HG03045 (cell line): Measurements from ENCODE around the gene ROPN1.
"Not testable (repeated sequence)": the region's sequence is repeated elsewhere in the genome, so short reads cannot be mapped to it uniquely, and the experiment has no call there.

Experiments
- ATAC-seq: cut with Tn5 transposase; IDR thresholded peaks from one replicate; pipeline ENCODE4 v1.9.1; 2021; ENCODE audit warnings: mild to moderate bottlenecking, moderate library complexity; ENCODE audit not compliant: unreplicated experiment

Gene ROPN1

DNA sequence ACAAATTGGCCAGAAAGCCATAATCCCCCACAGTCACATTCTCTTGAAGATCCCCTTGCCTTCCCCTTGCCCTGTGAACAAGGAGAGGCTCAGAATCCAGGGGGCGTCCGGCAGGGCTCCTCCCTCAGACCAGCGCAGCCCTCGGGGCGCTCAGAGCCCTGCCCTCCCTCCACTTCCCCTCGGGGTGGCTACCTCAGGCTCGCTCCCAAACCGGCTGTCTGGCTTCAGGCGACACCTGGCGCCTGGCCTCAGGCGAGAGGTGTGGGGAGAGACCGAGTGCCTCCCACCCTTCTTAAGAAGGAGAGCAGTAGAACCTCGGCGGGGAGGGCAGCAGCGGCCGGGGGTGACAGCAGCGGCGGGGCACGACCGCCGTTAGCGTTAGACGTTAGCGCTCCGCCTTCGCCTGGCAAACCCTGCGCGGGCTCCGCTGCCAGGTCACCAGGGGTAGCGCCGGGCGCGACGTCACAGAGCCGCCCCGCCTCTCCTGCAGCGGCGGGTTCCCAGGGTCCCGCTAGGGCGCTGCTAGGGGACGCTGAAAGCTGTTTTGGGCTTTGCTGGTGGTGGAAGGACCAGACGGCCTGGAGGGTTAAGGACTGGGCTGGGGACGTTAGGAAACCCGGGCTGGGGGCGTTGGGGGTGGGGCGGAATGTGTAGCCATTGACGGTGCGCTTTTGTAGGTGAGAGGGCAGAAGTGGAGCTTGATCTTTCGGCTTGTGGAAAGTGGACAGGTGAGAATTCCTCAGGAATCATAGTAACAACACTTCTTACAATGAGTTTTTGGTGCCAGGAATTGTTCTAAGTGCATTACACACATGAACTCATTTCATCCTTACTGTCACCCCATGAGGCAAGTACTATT, at the start of gene ROPN1:
ROPN1 (minus strand) TSS at position 395 of the 859 bp plus-strand sequence. CDS start 11,643 bp downstream, outside the sequence.
- not testable (repeated sequence) for ATAC-seq

DNA sequence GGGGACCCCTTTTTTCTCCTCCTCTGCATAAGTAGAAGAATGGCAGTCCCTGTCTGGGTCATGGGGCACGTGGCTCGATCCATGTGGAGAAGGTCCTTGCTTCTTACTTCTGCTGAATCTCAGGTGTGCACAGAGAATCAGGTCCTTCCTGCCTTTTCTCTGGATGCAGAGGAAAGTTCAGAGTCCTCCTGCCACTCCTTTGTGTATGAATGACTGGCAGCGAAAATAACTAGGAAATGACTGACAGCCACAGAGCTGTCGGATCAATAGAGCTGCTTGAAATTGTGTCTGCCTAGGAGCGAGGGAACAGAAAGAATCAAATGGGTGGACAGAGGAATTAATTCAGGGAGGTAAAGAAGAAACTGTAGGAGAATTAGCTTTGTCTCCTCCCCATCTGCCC, 49.6 kb upstream of the ROPN1 start:
- no peak for ATAC-seq

DNA sequence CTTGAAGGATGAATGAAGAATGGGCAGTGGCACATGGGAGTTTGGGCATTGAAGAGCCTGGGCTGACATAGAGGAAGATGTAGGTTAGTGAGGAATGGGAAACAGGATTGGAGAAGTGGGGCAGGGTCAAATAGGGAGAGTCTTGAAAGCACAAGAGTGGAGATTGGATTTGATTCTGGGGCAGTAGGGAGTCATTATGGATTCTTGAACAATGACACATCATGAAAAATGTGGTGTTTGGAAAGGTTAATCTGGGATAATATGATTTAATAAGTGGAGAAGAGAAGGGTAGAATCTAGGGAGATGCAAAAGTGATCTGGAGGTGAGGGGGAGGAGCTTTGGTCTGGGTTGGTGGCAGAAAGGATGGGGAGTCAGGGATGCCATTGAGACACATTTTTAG, 45.4 kb upstream of the ROPN1 start:
- ATAC-seq, result no peak

DNA sequence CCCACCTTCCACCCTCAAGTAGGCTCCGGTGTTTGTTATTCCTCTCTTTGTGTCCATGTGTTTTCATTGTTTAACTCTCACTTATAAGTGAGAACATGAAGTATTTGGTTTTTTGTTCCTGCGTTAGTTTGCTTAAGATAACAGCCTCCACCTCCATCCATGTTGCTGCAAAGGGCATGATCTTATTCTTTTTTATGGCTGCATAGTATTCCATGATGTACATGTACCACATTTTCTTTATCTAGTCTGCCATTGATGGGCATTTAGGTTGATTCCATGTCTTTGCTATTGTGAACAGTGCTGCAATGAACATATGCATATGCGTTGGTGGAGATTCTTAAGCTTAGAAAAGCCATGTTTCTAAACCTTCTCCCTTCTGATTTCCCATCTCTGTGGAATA, 44.3 kb upstream of the ROPN1 start:
- ATAC-seq, result not testable (repeated sequence)

DNA sequence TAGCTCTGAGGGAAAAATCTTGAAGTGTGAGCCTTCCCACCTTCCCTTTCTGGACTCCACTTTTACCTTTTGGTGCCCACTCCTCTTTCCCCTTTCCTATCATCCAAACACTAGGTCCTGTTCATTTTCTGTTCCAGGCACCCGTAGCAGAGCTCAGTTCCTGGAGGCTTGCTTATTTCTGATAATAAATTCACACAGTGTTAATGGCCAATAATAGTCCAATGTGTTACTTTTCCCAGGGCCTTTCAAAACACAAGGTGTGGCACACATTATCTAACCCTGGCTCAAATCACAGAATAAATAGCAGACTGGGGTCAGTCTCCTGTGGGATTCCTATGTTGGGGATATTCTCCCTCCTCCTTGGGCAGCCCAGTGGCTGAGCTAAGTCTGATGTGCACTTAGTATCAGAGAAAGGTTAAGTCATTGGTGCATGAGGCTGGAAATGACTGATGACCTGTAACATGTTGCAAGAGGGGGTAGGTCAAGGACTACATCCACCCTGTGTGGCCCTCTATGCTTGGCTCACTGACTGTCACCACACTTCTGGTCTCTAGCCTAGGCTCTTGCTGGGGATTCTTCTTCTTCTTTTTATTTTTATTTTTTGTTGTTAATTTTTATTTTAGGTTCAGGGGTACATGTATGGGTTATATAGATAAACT, 43.7 kb upstream of the ROPN1 start:
- ATAC-seq, result no peak

DNA sequence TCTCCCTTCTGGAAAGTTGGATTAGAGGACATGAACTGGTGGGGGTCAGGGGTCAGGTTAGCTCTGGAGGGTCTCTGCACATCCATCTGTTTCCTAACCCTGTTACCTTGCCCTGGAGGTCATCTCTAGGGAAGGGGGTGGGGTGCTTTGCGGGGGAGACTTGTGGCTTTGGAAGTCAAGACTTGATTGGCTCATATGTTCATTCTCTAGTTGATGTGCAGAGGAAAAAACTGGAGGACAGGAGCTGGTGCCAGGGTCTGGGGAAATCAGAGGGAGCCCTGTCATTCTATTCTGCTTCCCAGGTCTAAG, 42.9 kb upstream of the ROPN1 start:
- ATAC-seq, result no peak

DNA sequence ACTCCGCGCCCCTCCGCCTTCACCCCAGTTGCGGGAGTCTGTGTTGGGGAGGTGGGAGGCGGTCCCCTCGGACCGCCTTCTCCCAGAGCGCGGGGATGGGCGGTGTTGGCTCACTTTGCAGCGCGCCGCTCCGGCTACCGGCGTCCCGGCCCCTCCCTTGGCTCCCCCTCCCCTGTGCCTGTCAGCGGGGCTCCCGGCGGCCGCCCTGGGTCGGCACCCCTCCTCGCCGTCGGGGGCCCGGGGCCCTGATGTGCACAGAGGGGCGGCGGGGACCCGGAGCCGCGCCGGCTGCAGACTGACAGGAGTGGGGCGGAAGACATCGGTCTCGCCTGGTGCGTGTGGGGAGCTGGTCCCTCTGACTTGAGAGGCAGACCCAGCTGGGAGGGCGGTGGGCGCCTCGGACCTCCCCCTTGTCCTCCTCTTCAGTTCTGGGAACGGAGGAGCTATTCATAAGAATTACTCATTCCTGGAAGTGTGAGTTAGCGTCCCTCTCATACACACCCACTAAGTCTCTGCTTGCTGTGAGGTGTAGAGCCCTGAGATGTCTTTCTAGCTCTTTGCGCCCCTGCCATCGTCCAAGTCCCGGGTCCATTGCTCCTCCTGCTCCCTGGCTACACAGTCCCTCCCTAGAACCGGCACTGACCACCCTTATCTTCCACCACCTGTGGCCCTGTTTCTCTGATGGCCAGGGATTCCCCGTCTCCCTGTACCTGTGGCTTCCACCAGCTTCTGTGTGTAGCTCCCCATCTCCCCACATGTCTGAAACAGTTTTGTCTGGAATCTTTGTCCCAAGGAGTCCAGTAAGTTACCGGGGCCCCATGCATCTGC, 42.3 kb upstream of the ROPN1 start:
- no peak for ATAC-seq

DNA sequence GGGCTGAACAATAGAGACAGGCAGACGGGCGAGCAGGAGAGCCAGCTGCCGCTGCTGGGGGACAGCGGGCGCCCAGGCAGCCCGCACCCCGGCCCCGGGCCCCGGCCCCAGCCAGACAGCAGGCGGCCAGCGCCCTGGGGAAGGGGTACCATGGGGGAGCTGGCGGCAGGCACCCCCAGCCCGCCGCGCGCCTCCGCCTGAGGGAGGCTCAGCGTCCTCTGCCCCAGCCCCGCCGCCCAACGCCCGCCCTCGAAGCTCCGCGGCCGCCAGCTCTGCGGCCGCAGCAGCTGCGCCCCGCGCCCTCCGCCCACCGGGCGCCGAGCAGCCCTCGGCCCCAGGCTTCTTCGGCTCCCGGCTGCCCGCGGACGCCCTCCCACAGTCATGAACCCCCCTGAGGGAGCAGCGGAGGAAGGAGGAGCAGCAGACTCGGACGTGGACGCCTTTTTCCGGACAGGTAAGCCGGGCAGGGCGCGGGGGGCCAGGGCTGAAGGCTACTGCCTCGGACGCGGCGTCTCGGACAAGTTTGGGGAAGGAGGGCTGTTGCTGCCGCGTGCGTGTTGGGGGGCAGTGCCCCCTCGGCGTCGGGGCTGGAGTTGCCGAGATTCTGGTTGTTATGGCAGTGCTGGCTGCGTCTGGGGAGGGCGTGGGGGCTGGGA, 41.6 kb upstream of the ROPN1 start, which contains the start of gene KALRN:
KALRN (plus strand) TSS at position 10 of the 656 bp plus-strand sequence.
- ATAC-seq, result peak; percentile 9

DNA sequence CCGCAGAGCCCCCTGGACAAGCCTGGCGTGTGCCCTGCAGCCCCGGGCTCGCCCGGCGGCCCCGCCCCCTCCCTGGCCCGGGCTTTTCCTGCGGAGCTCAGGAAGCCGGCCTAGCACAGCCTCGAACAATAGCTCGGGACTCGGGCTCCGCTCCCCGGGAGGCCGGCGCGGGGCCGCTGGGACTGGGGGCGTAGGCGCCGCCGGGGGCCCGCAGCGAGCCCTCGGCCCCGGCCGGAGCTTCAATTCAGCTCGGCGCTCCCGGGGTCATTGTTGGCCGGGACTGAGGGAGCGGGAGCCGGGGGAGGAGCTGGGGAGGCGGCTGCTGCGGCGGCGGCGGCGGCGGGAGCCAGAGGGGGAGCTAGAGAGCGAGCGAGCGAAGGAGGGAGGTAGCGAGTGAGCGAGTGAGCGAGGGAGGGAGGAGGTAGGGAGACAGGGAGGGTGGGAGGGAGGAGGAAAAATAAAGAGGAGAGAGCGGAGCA, 41.0 kb upstream of the ROPN1 start:
- ATAC-seq, result peak; percentile 87

DNA sequence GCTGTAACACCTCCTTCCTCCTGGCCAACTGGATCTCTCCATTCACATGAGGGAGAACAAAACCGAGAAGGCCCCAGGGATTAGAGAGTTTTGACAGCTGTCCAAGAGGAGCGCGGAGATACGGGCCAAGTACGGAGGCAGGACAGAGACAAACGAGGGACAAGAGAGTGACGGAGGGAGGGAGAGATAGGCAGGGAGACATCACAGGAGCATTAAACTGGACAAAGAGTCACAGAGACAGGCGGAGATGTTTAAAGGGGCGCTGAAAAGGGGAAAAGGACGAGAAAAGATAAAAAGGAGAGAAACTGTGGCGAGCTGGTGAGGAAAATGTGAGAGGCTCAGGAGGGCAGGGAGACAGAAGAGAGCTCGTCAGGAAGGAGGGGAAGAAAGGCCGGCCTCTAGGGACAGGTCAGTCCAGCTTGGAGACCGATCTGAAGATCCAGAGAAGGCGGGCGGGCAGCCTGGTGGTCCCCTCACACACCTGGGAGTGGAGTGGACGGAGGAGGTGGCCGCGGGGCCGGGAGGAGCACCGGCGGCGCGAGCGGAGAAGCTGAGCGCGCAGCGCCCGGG, 40.5 kb upstream of the ROPN1 start:
- no peak for ATAC-seq

DNA sequence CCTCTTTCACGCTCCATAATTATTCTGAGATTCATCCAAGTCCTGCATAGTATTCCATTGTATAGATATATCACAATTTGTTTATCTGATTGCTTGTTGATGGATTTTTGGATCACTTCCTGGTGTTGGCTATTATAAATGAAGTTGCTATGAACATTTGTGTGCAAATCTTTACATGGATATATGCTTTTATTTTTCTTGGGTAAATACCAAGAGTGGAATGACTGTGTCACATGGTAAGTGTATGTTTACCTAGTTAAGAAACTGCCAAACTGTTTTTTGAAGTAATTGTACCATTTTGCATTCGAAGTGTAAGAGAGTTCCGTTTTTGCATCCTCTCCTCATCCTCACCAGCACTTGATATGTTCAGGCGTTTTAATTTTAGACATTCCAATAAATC, 34.6 kb upstream of the ROPN1 start:
- no peak for ATAC-seq

DNA sequence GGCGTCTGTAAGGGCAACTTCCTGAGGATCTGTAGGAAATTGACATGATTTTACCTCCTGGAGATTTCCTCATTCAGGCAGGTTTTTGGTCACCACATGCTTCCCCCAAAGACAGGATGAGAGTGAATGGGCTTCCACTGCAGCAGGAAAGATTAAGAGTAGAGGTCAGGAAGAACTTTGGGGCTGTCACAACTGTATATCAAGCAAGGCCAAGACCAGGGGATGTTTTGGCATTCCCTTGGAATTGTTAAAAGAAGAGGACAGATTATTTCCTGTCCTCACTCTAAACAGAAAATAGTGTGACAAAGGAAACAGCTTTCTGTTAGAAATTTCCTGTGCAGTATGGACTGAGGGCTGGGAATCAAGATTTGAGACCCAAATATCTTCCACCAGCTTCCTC, 31.6 kb upstream of the ROPN1 start:
- ATAC-seq, result not testable (repeated sequence)

DNA sequence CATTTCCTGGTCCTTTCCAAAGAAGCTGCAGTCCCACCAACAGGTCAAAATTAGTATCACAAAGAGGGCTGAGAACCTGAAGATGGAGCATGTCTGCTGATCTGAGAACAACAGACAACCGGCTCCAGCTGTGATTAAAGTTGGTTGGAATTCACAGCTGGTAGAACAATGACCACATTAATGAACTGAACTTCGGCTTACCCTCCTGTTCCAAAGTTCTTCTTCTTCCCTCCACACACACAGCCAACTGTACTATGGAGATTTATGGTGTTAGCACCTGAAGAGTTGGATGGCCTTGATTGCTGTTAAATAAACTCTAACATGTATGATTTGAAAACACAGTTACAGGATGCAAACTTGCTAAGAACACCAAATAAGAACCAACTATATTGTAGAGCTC, 27.4 kb upstream of the ROPN1 start:
- no peak for ATAC-seq

DNA sequence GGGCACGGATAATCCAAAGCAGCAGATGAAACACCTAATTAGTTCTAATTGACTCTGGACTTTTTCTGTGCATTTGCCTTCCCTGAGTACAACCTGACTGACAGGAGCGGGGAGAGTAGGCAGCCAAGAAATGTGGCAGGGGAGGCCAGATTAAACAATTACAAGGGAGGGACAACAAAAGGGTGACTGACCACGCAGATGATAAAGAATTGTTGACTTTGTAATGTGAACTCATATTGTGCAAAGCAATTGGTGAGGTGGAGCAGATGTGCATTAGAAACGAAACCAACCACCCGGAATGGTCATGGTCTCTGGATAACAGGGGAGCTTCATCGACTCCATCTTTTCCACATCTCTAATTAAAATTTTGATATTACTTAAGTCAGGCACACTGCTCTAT, 25.6 kb upstream of the ROPN1 start:
- not testable (repeated sequence) for ATAC-seq

DNA sequence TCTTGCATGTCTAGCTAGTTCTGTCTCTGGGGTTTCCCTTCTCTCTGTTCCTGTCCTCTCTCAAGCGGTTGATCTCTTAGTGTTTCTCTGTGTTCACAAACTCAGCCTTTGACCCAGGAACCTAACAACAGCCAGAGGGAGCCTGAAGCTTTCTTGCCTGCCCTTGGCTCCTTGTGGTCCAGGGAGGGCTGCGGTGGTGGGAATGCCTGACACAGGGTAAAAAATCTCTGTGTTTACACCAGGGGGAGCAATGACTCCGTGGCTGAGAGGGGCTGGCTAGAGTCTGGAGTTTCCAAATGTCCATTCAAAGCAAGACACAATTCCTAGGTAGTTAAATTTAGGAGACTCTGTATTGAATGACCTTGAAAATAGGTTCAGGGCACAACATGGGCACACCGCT, 24.6 kb upstream of the ROPN1 start:
- not testable (repeated sequence) for ATAC-seq

DNA sequence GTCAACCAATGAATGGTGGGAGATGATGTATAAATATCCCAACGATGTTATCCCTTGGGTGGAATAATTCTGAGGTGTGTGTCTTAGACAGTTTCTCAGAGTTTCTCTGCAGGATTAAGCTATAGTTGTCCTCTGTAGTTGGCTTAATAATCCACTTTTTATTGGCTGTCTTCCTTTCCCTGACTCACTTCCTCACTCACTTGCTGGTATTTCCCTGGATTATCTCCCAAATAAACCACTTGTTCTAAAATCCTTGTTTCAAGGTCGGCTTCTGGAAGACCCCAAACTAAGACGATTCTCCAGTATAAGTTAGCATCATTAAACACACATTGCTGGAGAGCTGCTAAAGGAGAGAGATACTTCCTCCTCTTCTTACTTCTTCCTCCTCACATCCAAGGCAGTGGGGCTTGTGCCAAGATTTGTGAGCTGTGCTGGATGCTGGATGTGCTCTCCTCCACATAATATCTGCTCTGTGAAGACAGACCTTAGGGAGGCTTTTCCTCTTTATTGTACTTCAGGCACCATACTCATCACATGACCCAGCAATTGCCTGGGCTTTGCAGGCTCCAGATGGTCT, 22.5 kb upstream of the ROPN1 start:
- ATAC-seq, result no peak

DNA sequence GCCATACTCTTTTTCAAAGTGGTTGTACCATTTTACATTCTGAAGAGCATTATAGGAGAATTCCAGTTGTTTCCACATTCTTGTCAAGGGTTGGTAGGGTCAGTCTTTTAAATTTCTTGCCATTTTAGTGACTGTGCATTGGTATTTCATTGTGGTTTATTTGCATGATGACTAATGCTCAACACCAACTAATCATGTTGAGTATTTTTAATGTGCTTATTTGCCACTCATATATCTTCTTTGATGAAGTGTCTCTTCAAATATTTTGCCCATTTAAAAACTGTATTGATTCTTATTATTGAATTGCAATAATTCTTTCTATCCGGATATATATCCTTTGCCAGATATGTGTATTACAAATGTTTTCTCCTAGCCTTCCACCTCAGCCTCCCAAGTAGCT, 16.4 kb upstream of the ROPN1 start:
- ATAC-seq, result not testable (repeated sequence)

DNA sequence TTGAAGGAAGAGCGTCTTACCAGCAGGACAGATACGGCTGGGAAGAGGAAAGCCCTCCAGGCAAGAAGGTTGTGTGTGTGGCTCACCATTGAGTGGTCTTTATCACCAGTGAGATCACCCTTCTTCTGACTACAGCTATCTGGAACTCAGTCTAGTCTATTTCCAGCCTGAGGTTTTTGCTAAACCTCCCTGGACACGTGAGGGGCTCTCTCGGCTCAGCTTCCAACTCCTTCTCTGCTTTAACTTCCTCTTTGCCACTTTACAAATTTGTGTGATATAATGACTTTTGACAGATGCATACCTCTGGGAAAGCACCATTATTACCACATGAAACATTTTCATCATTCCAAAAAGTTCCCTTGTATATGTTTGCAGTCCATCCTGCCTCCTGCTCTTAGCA, 15.3 kb upstream of the ROPN1 start:
- no peak for ATAC-seq

DNA sequence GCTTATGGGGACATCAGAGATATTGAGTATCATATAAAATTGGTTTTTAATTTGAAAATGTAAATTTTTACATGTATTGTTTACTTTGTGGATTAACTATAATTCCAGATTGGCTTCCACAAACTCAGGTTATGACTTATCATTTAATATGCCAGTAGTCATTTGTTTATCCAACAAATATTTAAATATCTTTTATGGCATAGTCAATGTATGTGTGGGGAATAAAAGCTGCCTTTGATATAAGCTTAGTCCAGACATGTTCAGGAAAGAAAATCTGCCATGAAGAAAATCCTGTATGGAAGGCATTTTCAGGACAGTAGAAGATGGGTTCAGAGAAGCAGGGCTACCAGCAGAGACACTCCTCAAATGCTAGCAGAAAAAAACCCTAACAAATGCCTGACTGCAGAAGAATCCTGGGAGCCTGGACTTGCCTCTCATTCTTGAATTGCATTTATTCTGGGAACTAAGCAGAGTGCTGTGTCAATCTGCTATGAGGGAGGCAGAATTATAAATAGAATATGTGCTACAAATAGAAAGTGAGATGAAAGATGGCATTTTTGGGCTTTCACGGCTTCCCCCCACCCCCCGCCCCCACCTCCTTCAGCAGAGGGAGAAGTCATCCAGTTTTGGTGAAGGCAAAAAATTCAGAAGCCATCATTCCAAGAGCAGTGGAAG, 10.6 kb upstream of the ROPN1 start:
- not testable (repeated sequence) for ATAC-seq

DNA sequence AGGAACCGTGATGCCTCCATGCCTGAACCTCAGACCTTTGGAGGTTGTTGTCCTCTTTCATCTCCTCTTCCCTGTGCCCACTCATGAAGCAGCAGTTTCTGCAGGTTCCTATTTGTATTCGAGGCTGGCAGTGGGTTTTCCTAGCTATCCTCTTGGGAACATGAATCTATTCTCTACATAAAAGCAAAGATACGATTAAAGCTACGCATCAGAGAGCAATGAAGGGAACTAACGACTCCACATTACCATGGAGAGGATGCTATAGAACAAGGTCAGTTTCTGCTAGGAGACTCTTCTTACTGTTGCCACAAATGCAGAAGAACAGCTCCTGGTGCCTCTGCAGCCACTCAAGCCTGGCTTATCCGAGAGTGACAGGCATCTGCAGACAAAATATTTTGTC, 9.4 kb upstream of the ROPN1 start:
- ATAC-seq, result not testable (repeated sequence)
